ENCODE results near the gene PEDS1. TPM values are rescaled to one million over a fixed set of nuclear protein-coding genes. Genes with fewer than 3 reads are reported as not detected.

Gene PEDS1
- total RNA-seq, 1 experiment from 2014 or later = 35.6 TPM

DNA sequence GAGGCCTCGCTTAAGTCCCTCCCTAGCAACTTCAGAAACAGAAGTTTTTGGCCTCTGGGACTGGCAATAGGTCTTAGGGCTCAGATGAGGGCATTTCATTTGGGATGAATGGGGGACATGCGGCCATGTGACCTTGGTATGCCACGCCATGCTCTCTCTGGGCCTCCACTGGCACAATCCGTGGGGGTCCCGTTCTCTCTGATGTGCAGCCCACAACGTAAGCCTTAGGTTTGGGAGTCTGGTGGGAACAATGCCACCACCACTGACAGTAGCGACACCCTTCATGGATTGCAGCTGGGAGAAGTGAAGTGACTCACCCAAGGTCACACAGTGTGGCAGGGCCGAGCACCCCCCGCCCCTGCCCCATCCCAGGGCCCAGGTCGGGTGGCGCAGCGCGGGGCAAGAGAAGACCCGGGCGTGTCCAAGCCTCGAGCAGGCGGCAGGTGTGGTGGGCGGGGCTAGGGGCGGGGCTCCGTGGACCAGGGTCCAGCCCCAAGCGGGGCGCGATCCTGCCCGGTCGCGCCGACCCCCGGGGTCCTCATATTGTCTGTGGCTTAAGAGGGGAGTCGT lies 36.2 kb upstream of the PEDS1 start:
- H3K4me1 Mint-ChIP-seq = peaks cover 44% of the 10 kb centered on the region
- H3K4me3 Mint-ChIP-seq = peak overlapping the region; percentile 57
- H3K9me3 Mint-ChIP-seq = no peaks in the 10 kb centered on the region
- H3K27ac Mint-ChIP-seq = no peak overlapping the region
- ChIA-PET CTCF (interaction anchor here (0.6 to 4.1 kb wide), 22 partner anchors 10 to 399 kb away, joined by 3 to 27 read pairs (median 4); no protein-coding TSS in a partner anchor), POLR2A (no interaction called here)
- no peak for TF ChIP-seq SOX15 (CRISPR knock-in tag; IDR thresholded peaks at IDR 0.05)
- no peak for TF ChIP-seq MAX (CRISPR knock-in tag; IDR thresholded peaks at IDR 0.05)
- no peak for TF ChIP-seq ZNF671 (CRISPR knock-in tag; IDR thresholded peaks at IDR 0.05)
- TF ChIP-seq ZNF317 (CRISPR knock-in tag; IDR thresholded peaks at IDR 0.05; ENCODE audit: borderline replicate concordance, low read depth) = no peak
- TF ChIP-seq, protein P1, sequence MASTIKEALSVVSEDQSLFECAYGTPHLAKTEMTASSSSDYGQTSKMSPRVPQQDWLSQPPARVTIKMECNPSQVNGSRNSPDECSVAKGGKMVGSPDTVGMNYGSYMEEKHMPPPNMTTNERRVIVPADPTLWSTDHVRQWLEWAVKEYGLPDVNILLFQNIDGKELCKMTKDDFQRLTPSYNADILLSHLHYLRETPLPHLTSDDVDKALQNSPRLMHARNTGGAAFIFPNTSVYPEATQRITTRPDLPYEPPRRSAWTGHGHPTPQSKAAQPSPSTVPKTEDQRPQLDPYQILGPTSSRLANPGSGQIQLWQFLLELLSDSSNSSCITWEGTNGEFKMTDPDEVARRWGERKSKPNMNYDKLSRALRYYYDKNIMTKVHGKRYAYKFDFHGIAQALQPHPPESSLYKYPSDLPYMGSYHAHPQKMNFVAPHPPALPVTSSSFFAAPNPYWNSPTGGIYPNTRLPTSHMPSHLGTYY (CRISPR knock-in tag; IDR thresholded peaks at IDR 0.05) = no peak
- TF ChIP-seq, protein P2, sequence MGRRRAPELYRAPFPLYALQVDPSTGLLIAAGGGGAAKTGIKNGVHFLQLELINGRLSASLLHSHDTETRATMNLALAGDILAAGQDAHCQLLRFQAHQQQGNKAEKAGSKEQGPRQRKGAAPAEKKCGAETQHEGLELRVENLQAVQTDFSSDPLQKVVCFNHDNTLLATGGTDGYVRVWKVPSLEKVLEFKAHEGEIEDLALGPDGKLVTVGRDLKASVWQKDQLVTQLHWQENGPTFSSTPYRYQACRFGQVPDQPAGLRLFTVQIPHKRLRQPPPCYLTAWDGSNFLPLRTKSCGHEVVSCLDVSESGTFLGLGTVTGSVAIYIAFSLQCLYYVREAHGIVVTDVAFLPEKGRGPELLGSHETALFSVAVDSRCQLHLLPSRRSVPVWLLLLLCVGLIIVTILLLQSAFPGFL (CRISPR knock-in tag; IDR thresholded peaks at IDR 0.05; ENCODE audit: borderline replicate concordance) = 0 out of 2 replicates have a peak, but pooled peaks have one; percentile 43
- peak; percentile 65 for TF ChIP-seq GABPB1 (CRISPR knock-in tag; IDR thresholded peaks at IDR 0.05)
- TF ChIP-seq, protein P3, sequence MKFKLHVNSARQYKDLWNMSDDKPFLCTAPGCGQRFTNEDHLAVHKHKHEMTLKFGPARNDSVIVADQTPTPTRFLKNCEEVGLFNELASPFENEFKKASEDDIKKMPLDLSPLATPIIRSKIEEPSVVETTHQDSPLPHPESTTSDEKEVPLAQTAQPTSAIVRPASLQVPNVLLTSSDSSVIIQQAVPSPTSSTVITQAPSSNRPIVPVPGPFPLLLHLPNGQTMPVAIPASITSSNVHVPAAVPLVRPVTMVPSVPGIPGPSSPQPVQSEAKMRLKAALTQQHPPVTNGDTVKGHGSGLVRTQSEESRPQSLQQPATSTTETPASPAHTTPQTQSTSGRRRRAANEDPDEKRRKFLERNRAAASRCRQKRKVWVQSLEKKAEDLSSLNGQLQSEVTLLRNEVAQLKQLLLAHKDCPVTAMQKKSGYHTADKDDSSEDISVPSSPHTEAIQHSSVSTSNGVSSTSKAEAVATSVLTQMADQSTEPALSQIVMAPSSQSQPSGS (CRISPR knock-in tag; IDR thresholded peaks at IDR 0.05; ENCODE audit: borderline replicate concordance, low read depth) = no peak
- DNase-seq (ENCODE audit: low spot score) (peak; percentile 87), ATAC-seq (peak; percentile 56)
- H3K36me3 Mint-ChIP-seq = no peaks in the 10 kb centered on the region
- peaks cover 12% of the 10 kb centered on the region for H3K27me3 Mint-ChIP-seq (ENCODE audit: low read depth)

- TF ChIP-seq GABPB1 (CRISPR knock-in tag; IDR thresholded peaks at IDR 0.05) = peak; percentile 91
- TF ChIP-seq RORB (CRISPR knock-in tag; IDR thresholded peaks at IDR 0.05) = no peak
- no peak overlapping the region for H3K27ac Mint-ChIP-seq
- peaks cover 19% of the 10 kb centered on the region for H3K27me3 Mint-ChIP-seq (ENCODE audit: low read depth)
- DNase-seq (ENCODE audit: low spot score) (no peak), ATAC-seq (no peak)
- POLR2A ChIA-PET = no interaction called here
- no peaks in the 10 kb centered on the region for H3K9me3 Mint-ChIP-seq
- peak overlapping the region; percentile 18; the same call in 1 of the 2 replicates for H3K4me3 Mint-ChIP-seq
- peaks cover 39% of the 10 kb centered on the region for H3K4me1 Mint-ChIP-seq
- CTCF ChIA-PET = interaction anchor here (1.0 to 4.1 kb wide), 8 partner anchors 10 to 400 kb away, joined by 3 to 27 read pairs (median 6); no protein-coding TSS in a partner anchor
- H3K36me3 Mint-ChIP-seq = no peaks in the 10 kb centered on the region
Measured at GRCh38 chr20:50188879-50189680, 35.6 kb upstream of the PEDS1 start.

DNA sequence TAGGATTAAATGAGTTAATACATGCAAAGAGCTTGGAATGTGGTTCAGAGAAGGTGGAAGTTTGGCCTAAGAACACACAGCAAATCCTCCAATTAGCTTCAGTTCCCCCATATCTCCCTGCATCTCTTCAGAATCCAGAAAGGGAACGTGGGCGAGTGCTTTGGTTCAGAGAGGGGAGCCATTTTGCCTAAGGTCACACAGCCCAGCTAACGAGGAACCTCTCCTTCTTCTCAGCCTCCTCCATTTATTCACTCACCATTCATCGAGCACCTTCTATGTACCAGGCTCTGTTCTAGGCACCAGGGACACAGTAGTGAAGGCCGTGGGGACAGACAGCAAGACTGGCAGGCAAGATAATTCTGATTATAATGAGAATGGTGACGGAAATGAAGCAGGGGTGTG lies 34.8 kb upstream of the PEDS1 start:
- DNase-seq (ENCODE audit: low spot score) = no peak
- H3K27me3 Mint-ChIP-seq (ENCODE audit: low read depth) = peaks cover 19% of the 10 kb centered on the region
- ChIA-PET POLR2A (no interaction called here), CTCF (interaction anchor here (1.0 to 4.1 kb wide), 9 partner anchors 9 to 275 kb away, joined by 3 to 27 read pairs (median 5); no protein-coding TSS in a partner anchor)
- H3K4me1 Mint-ChIP-seq = peaks cover 31% of the 10 kb centered on the region
- H3K4me3 Mint-ChIP-seq = no peak overlapping the region
- no peak overlapping the region for H3K27ac Mint-ChIP-seq
- peaks cover 4% of the 10 kb centered on the region; the same call in 1 of the 2 replicates for H3K9me3 Mint-ChIP-seq
- H3K36me3 Mint-ChIP-seq = no peaks in the 10 kb centered on the region
- no peak for ATAC-seq
- TF ChIP-seq, protein P4, sequence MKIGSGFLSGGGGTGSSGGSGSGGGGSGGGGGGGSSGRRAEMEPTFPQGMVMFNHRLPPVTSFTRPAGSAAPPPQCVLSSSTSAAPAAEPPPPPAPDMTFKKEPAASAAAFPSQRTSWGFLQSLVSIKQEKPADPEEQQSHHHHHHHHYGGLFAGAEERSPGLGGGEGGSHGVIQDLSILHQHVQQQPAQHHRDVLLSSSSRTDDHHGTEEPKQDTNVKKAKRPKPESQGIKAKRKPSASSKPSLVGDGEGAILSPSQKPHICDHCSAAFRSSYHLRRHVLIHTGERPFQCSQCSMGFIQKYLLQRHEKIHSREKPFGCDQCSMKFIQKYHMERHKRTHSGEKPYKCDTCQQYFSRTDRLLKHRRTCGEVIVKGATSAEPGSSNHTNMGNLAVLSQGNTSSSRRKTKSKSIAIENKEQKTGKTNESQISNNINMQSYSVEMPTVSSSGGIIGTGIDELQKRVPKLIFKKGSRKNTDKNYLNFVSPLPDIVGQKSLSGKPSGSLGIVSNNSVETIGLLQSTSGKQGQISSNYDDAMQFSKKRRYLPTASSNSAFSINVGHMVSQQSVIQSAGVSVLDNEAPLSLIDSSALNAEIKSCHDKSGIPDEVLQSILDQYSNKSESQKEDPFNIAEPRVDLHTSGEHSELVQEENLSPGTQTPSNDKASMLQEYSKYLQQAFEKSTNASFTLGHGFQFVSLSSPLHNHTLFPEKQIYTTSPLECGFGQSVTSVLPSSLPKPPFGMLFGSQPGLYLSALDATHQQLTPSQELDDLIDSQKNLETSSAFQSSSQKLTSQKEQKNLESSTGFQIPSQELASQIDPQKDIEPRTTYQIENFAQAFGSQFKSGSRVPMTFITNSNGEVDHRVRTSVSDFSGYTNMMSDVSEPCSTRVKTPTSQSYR (CRISPR knock-in tag; IDR thresholded peaks at IDR 0.05) = no peak
- TF ChIP-seq, protein P3 (CRISPR knock-in tag; IDR thresholded peaks at IDR 0.05; ENCODE audit: borderline replicate concordance, low read depth) = no peak
- no peak for TF ChIP-seq MYBL2 (CRISPR knock-in tag; IDR thresholded peaks at IDR 0.05)
- no peak for TF ChIP-seq GABPB1 (CRISPR knock-in tag; IDR thresholded peaks at IDR 0.05)
- no peak for TF ChIP-seq NR1H2 (CRISPR knock-in tag; IDR thresholded peaks at IDR 0.05)
- TF ChIP-seq FOXJ3 (CRISPR knock-in tag; IDR thresholded peaks at IDR 0.05; ENCODE audit: borderline replicate concordance) = no peak
- no peak for TF ChIP-seq TEAD1 (CRISPR knock-in tag; IDR thresholded peaks at IDR 0.05)
- TF ChIP-seq, protein P5, sequence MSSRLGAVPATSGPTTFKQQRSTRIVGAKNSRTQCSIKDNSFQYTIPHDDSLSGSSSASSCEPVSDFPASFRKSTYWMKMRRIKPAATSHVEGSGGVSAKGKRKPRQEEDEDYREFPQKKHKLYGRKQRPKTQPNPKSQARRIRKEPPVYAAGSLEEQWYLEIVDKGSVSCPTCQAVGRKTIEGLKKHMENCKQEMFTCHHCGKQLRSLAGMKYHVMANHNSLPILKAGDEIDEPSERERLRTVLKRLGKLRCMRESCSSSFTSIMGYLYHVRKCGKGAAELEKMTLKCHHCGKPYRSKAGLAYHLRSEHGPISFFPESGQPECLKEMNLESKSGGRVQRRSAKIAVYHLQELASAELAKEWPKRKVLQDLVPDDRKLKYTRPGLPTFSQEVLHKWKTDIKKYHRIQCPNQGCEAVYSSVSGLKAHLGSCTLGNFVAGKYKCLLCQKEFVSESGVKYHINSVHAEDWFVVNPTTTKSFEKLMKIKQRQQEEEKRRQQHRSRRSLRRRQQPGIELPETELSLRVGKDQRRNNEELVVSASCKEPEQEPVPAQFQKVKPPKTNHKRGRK (CRISPR knock-in tag; IDR thresholded peaks at IDR 0.05; ENCODE audit: borderline replicate concordance) = no peak
- TF ChIP-seq E2F4 (CRISPR knock-in tag; IDR thresholded peaks at IDR 0.05; ENCODE audit: borderline replicate concordance, low read depth) = no peak
